Natural killer cell (primary cell): ENCODE measurements around the gene LHFPL2. TPM values are rescaled to one million over a fixed set of nuclear protein-coding genes. Genes with fewer than 3 reads are reported as not detected.

Experiments used
- ATAC-seq, 3 donors: fragments of 150-1000 bp in 2 of 3; fragments of 200-7000 bp in 1 of 3; cut with Tn5 transposase; 1 replicate in 1 of 3; 2 replicates in 2 of 3; pipeline ENCODE4 v1.10.0; 2021; ENCODE audit warnings: mild to moderate bottlenecking in 2 of 3, moderate library complexity in 2 of 3
- DNase-seq, 2 donors: peaks; one replicate each; pipeline versions ENCODE4 v3.0.0 to v3.0.0-alpha.2; 2013 to 2021; ENCODE audit warnings: mixed read lengths in 1 of 2
- H3K27ac ChIP-seq: one replicate; pipeline ENCODE4 v1.5.1; 2013; ENCODE audit warnings: mild to moderate bottlenecking, low read length
- H3K27me3 ChIP-seq: one replicate; pipeline ENCODE4 v1.6.1; 2013; ENCODE audit warnings: low read length; ENCODE audit not compliant: control insufficient read depth, insufficient read depth
- H3K36me3 ChIP-seq: one replicate; pipeline ENCODE4 v1.6.1; 2013; ENCODE audit warnings: low read length; ENCODE audit not compliant: control insufficient read depth, insufficient read depth
- H3K4me1 ChIP-seq: one replicate; pipeline ENCODE4 v1.6.1; 2013; ENCODE audit warnings: low read length; ENCODE audit not compliant: control insufficient read depth, insufficient read depth
- H3K4me3 ChIP-seq: one replicate; pipeline ENCODE4 v1.5.1; 2013; ENCODE audit warnings: low read length
- H3K9me3 ChIP-seq: one replicate; pipeline ENCODE4 v1.6.1; 2013; ENCODE audit warnings: low read length; ENCODE audit not compliant: control insufficient read depth, insufficient read depth
- H3K27ac Mint-ChIP-seq, 2 donors: one replicate each; pipeline ENCODE4 v1.8.0; 2022; ENCODE audit warnings: mild to moderate bottlenecking in 2 of 2, mixed read lengths in 2 of 2, moderate library complexity in 1 of 2
- H3K27me3 Mint-ChIP-seq, 2 donors: one replicate each; pipeline ENCODE4 v1.8.0; 2022; ENCODE audit warnings: low read depth in 2 of 2, mixed read lengths in 2 of 2
- H3K36me3 Mint-ChIP-seq: one replicate; pipeline ENCODE4 v1.8.0; 2022; ENCODE audit warnings: mixed read lengths
- H3K4me1 Mint-ChIP-seq, 2 donors: one replicate each; pipeline ENCODE4 v1.8.0; 2022; ENCODE audit warnings: mixed read lengths in 2 of 2
- H3K4me3 Mint-ChIP-seq: one replicate; pipeline ENCODE4 v1.8.0; 2022; ENCODE audit warnings: mild to moderate bottlenecking, moderate library complexity, mixed read lengths
- H3K9me3 Mint-ChIP-seq, 2 donors: one replicate each; pipeline ENCODE4 v1.8.0; 2022; ENCODE audit warnings: mixed read lengths in 2 of 2
- WGBS: methylation state at CpG from one replicate; pipeline ENCODE4 v1.1.7; 2013; ENCODE audit warnings: missing lambda C conversion rate; ENCODE audit not compliant: insufficient coverage; 5-methylcytosine and 5-hydroxymethylcytosine counted together
- intact Hi-C: fragments of 100-400 bp; cut with micrococcal nuclease; formaldehyde crosslinking; loops from one replicate; pipeline ENCODE4 v1.14.2; 2022
- total RNA-seq, 4 donors: library from RNA; stranded (reverse); fragments of 120-200 nt in 1 of 4; gene quantifications; one replicate each; pipeline versions ENCODE4 v1.2.3 to v1.2.4, GENCODE V29; 2013 to 2022
- TF ChIP-seq, protein P1 (sequence below): fragments of 200-600 bp; IDR thresholded peaks from one replicate; pipeline ENCODE4 v1.8.0; 2022; ENCODE audit warnings: antibody characterized with exemption

The LHFPL2 gene
- total RNA-seq, 3 donors from 2014 or later (not counting 1 experiment from before 2014, with no cell fraction given) = 0.85 to 1.9 (median 1.00) TPM

GRCh38 chr5:78483809-78484521, 164.6 kb downstream of the LHFPL2 start:
- Histone ChIP-seq H3K4me1 (no peaks in the 10 kb centered on the region), H3K36me3 (no peaks in the 10 kb centered on the region), H3K9me3 (no peaks in the 10 kb centered on the region), H3K27ac (no peak overlapping the region), H3K4me3 (no peak overlapping the region), H3K27me3 (no peaks in the 10 kb centered on the region)
- peak in 2 of 3 donors; percentile 51 to 90 for ATAC-seq
- Mint-ChIP-seq H3K9me3 (no peaks in the 10 kb centered on the region), H3K27ac (peak overlapping the region in 1 of 2 donors; percentile 25), H3K4me3 (no peak overlapping the region), H3K4me1 (peaks cover 9 to 14% of the 10 kb centered on the region in 2 donors), H3K36me3 (no peaks in the 10 kb centered on the region), H3K27me3 (no peaks in the 10 kb centered on the region)
- intact Hi-C loops = no loop called here
- no peak for DNase-seq
- TF ChIP-seq, protein P1, sequence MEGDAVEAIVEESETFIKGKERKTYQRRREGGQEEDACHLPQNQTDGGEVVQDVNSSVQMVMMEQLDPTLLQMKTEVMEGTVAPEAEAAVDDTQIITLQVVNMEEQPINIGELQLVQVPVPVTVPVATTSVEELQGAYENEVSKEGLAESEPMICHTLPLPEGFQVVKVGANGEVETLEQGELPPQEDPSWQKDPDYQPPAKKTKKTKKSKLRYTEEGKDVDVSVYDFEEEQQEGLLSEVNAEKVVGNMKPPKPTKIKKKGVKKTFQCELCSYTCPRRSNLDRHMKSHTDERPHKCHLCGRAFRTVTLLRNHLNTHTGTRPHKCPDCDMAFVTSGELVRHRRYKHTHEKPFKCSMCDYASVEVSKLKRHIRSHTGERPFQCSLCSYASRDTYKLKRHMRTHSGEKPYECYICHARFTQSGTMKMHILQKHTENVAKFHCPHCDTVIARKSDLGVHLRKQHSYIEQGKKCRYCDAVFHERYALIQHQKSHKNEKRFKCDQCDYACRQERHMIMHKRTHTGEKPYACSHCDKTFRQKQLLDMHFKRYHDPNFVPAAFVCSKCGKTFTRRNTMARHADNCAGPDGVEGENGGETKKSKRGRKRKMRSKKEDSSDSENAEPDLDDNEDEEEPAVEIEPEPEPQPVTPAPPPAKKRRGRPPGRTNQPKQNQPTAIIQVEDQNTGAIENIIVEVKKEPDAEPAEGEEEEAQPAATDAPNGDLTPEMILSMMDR = no peak
- 68% methylated on average over 2 of the region's 3 CpGs for WGBS

- Mint-ChIP-seq H3K4me1 (peaks cover 9 to 14% of the 10 kb centered on the region in 2 donors), H3K27ac (no peak overlapping the region)
- no peak for ATAC-seq
These were observed 165.6 kb downstream of the LHFPL2 start for GRCh38 chr5:78482948-78483347.

GRCh38 chr5:78476795-78477194, 171.8 kb downstream of the LHFPL2 start:
- TF ChIP-seq, protein P1 = no peak
- no peaks in the 10 kb centered on the region for H3K4me1 Mint-ChIP-seq
- 100% methylated on average over 1 of the region's 1 CpG for WGBS
- no peak overlapping the region for H3K4me3 Mint-ChIP-seq
- H3K9me3 Mint-ChIP-seq = no peaks in the 10 kb centered on the region
- Histone ChIP-seq H3K36me3 (peaks cover 3% of the 10 kb centered on the region), H3K27me3 (no peaks in the 10 kb centered on the region), H3K4me3 (no peak overlapping the region), H3K27ac (no peak overlapping the region), H3K4me1 (no peaks in the 10 kb centered on the region), H3K9me3 (no peaks in the 10 kb centered on the region)
- H3K27ac Mint-ChIP-seq = no peak overlapping the region
- no peak for DNase-seq
- ATAC-seq = no peak
- no peaks in the 10 kb centered on the region for H3K36me3 Mint-ChIP-seq
- intact Hi-C loops = no loop called here
- no peaks in the 10 kb centered on the region for H3K27me3 Mint-ChIP-seq

More at GRCh38 chr5:78482948-78483347, 165.6 kb downstream of the LHFPL2 start:
- H3K27me3 Mint-ChIP-seq = no peaks in the 10 kb centered on the region
- Histone ChIP-seq H3K27ac (no peak overlapping the region), H3K27me3 (no peaks in the 10 kb centered on the region), H3K4me3 (no peak overlapping the region), H3K9me3 (no peaks in the 10 kb centered on the region), H3K36me3 (no peaks in the 10 kb centered on the region), H3K4me1 (no peaks in the 10 kb centered on the region)
- no peaks in the 10 kb centered on the region for H3K36me3 Mint-ChIP-seq
- intact Hi-C loops = no loop called here
- no CpG with 5 or more reads among the region's 1 CpG for WGBS
- no peak for DNase-seq
- H3K9me3 Mint-ChIP-seq = no peaks in the 10 kb centered on the region
- H3K4me3 Mint-ChIP-seq = no peak overlapping the region
- TF ChIP-seq, protein P1 = no peak

DNA sequence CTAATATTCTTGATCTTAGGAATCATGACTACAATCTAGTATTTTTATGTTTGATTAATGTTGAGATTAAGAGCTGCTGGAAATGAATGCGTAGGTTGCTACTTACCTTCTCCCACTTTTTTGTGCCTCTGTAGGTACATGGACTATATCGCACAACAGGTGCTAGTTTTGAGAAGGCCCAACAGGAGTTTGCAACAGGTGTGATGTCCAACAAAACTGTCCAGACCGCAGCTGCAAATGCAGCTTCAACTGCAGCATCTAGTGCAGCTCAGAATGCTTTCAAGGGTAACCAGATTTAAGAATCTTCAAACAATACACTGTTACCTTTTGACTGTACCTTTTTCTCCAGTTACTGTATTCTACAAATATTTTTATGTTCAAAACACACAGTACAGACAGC, 173.2 kb downstream of the LHFPL2 start:
- no peaks in the 10 kb centered on the region for H3K9me3 ChIP-seq
- H3K4me1 ChIP-seq = no peaks in the 10 kb centered on the region
- WGBS = 93% methylated on average over 3 of the region's 3 CpGs
- Mint-ChIP-seq H3K4me3 (no peak overlapping the region), H3K27me3 (no peaks in the 10 kb centered on the region), H3K27ac (no peak overlapping the region), H3K4me1 (no peaks in the 10 kb centered on the region), H3K36me3 (no peaks in the 10 kb centered on the region), H3K9me3 (no peaks in the 10 kb centered on the region)
- H3K27ac ChIP-seq = no peak overlapping the region
- intact Hi-C loops = no loop called here
- no peak overlapping the region for H3K4me3 ChIP-seq
- DNase-seq (no peak), ATAC-seq (no peak)
- peaks cover 3% of the 10 kb centered on the region for H3K36me3 ChIP-seq
- no peaks in the 10 kb centered on the region for H3K27me3 ChIP-seq
- TF ChIP-seq, protein P1 = no peak
